NCI-H2107 (cell line): ENCODE data around the gene MGMT.

ENCODE experiments used
- DNase-seq: peaks from one replicate; lab custom pipeline; 2025; lab: John Stamatoyannopoulos, UW

Gene MGMT

GRCh38 chr10:129774736-129775401 lies 307.8 kb downstream of the MGMT start:
- no peak for DNase-seq

- no peak for DNase-seq
Observed at GRCh38 chr10:129775681-129776080, 308.6 kb downstream of the MGMT start.

GRCh38 chr10:129777687-129778086 lies 310.6 kb downstream of the MGMT start:
- DNase-seq, result no peak

- DNase-seq, result no peak
Observed at GRCh38 chr10:129778571-129778970, 311.5 kb downstream of the MGMT start.

GRCh38 chr10:129779126-129780111 lies 312.4 kb downstream of the MGMT start:
- DNase-seq, result no peak

GRCh38 chr10:129780198-129780597 lies 313.2 kb downstream of the MGMT start:
- no peak for DNase-seq

GRCh38 chr10:129780901-129781795 lies 314.1 kb downstream of the MGMT start:
- no peak for DNase-seq

- DNase-seq, result no peak
Observed at GRCh38 chr10:129784291-129784690, 317.2 kb downstream of the MGMT start.

GRCh38 chr10:129784891-129785290 lies 317.9 kb downstream of the MGMT start:
- DNase-seq, result no peak

GRCh38 chr10:129785536-129785981 lies 318.5 kb downstream of the MGMT start:
- no peak for DNase-seq

- DNase-seq, result no peak
Observed at GRCh38 chr10:129786216-129786615, 319.2 kb downstream of the MGMT start.

- no peak for DNase-seq
Observed at GRCh38 chr10:129787557-129787956, 320.5 kb downstream of the MGMT start.

- DNase-seq, result no peak
Observed at GRCh38 chr10:129788215-129788614, 321.2 kb downstream of the MGMT start.

- no peak for DNase-seq
Observed at GRCh38 chr10:129790715-129791446, 323.8 kb downstream of the MGMT start.

GRCh38 chr10:129792141-129792540 lies 325.1 kb downstream of the MGMT start:
- no peak for DNase-seq

- no peak for DNase-seq
Observed at GRCh38 chr10:129792864-129793263, 325.8 kb downstream of the MGMT start.

- DNase-seq, result no peak
Observed at GRCh38 chr10:129793479-129793878, 326.4 kb downstream of the MGMT start.

GRCh38 chr10:129793996-129794395 lies 327.0 kb downstream of the MGMT start:
- no peak for DNase-seq

GRCh38 chr10:129796710-129797420 lies 329.8 kb downstream of the MGMT start:
- no peak for DNase-seq

GRCh38 chr10:129799942-129800341 lies 332.9 kb downstream of the MGMT start:
- no peak for DNase-seq
